NT2/D1 (cell line): ENCODE measurements around the gene AKR1C3.

Experiments used
- DNase-seq: peaks from one replicate; pipeline ENCODE4 v3.0.0-alpha.2; 2011; ENCODE audit warnings: low read depth, low spot score
- H3K27me3 ChIP-seq: 2 replicates; pipeline ENCODE4 v1.6.0; 2011; ENCODE audit warnings: mild to moderate bottlenecking; ENCODE audit not compliant: insufficient read length, insufficient read depth
- H3K36me3 ChIP-seq: 2 replicates; pipeline ENCODE4 v1.6.1; 2011; ENCODE audit warnings: mild to moderate bottlenecking, low read length, mixed read lengths; ENCODE audit not compliant: insufficient read depth, insufficient read length
- H3K4me1 ChIP-seq: 2 replicates; pipeline ENCODE4 v1.5.1; 2011; ENCODE audit not compliant: insufficient read depth, insufficient read length
- H3K4me3 ChIP-seq: 2 replicates; pipeline ENCODE4 v1.5.1; 2011; ENCODE audit warnings: low read depth; ENCODE audit not compliant: insufficient read length
- H3K9ac ChIP-seq: 2 replicates; pipeline ENCODE4 v1.6.0; 2011; ENCODE audit warnings: low read depth; ENCODE audit not compliant: insufficient read length
- H3K9me3 ChIP-seq: 2 replicates; pipeline ENCODE4 v1.5.1; 2011; ENCODE audit warnings: mild to moderate bottlenecking, low read length; ENCODE audit not compliant: insufficient read depth
- SUZ12 ChIP-seq: IDR thresholded peaks from 2 replicates; pipeline ENCODE4 v1.6.1; 2011; ENCODE audit not compliant: insufficient read length, insufficient read depth; ENCODE audit errors: extremely low read depth
- YY1 ChIP-seq: IDR thresholded peaks from 2 replicates; pipeline ENCODE4 v1.6.1; 2011; ENCODE audit not compliant: insufficient read length, insufficient read depth
- ZNF274 ChIP-seq: IDR thresholded peaks from 2 replicates; pipeline ENCODE4 v1.6.1; 2011; ENCODE audit warnings: mild to moderate bottlenecking, low read depth, low read length

AKR1C3 gene

GRCh38 chr10:5064656-5065055, 29.6 kb upstream of the AKR1C3 start:
- Histone ChIP-seq H3K4me1 (no peaks in the 10 kb centered on the region), H3K36me3 (no peaks in the 10 kb centered on the region)
- DNase-seq = no peak

DNA sequence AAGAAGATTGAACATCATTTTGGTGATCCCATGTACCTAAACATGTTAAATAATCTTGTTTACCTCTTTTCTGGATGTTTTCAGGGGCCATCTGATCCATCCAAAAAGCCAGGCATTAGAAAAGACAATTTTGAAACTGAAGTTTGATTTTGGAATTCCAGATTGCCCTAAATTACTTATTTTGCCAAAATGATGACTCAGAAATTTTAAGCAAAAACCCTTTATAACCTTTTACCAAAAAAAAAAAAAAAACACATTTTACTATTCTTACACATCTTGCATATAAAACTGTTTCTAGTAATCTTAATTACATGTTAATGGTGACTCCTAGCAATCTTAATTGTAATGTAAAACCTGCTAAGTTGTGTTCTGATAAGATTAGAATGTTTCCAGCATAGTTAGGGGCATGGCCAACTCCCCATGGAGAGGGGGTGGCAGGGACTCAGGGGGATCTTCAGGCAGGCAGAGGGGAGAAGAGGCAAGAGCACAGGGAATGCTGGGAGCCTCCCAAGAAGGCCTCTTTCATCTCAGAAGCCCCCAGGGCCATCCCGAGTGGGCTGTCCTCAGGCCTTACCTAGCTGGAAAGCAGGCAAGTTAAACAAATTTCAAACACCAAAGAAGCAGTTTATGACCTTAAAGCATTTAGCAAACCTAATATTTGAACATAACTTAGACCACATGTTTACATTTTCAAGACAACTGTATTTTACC, 25.8 kb upstream of the AKR1C3 start:
- DNase-seq = no peak
- H3K27me3 ChIP-seq = no peaks in the 10 kb centered on the region
- no peak for TF ChIP-seq YY1
- no peak for TF ChIP-seq SUZ12
- TF ChIP-seq ZNF274 = no peak
- no peak overlapping the region for H3K4me3 ChIP-seq
- peaks cover 10% of the 10 kb centered on the region; the same call in 1 of the 2 replicates for H3K9me3 ChIP-seq
- H3K4me1 ChIP-seq = no peaks in the 10 kb centered on the region
- H3K36me3 ChIP-seq = no peaks in the 10 kb centered on the region
- no peak overlapping the region for H3K9ac ChIP-seq

More at GRCh38 chr10:5064656-5065055, 29.6 kb upstream of the AKR1C3 start:
- H3K27me3 ChIP-seq = no peaks in the 10 kb centered on the region
- no peak for TF ChIP-seq YY1
- TF ChIP-seq SUZ12 = no peak
- no peak for TF ChIP-seq ZNF274
- no peak overlapping the region for H3K4me3 ChIP-seq
- peaks cover 6% of the 10 kb centered on the region; the same call in 1 of the 2 replicates for H3K9me3 ChIP-seq
- H3K9ac ChIP-seq = no peak overlapping the region

GRCh38 chr10:5070648-5071410, 23.4 kb upstream of the AKR1C3 start:
- H3K4me3 ChIP-seq = no peak overlapping the region
- H3K9ac ChIP-seq = no peak overlapping the region
- no peaks in the 10 kb centered on the region for H3K4me1 ChIP-seq
- H3K9me3 ChIP-seq = peaks cover 10% of the 10 kb centered on the region; the same call in 1 of the 2 replicates
- TF ChIP-seq YY1 (no peak), SUZ12 (no peak), ZNF274 (no peak)
- H3K36me3 ChIP-seq = no peaks in the 10 kb centered on the region
- no peak for DNase-seq
- no peaks in the 10 kb centered on the region for H3K27me3 ChIP-seq

DNA sequence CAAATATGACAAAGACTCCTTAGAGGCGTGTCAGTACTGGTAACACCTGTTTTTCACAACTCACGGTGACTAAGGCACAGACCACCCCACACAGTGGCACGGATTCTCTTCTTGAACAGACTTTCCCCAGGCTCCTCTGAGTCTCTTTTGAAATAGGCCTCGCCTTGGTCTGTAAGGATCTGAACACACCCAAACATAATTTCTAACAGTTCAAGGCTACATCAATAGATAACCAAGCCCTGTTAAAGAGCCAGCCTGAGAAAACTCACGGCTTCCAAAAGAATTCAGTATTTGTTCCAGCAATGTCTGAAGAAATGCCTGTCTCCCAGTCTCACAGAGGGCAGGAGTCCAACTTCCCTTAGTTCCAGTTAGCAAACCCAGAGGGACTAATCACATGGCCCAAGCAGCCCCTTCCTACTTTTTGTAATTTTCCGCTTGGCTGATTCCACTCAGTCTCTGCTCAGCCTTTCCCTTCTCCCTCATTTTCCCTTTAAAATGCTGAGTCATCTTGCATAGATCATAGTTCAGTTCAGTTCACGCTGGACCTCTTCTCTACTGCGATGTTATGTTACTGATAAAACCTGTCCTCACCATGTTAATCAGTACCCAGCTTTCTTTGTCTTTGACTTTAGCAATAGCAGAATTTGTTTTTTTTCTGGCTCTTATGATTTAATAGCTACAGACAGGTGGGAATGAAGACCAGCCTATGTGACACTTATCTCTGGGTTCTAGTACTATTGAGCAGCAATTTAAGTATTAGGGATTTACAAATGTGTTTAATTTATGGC, 22.6 kb upstream of the AKR1C3 start:
- TF ChIP-seq SUZ12 (no peak), YY1 (no peak), ZNF274 (no peak)
- H3K4me3 ChIP-seq = no peak overlapping the region

DNA sequence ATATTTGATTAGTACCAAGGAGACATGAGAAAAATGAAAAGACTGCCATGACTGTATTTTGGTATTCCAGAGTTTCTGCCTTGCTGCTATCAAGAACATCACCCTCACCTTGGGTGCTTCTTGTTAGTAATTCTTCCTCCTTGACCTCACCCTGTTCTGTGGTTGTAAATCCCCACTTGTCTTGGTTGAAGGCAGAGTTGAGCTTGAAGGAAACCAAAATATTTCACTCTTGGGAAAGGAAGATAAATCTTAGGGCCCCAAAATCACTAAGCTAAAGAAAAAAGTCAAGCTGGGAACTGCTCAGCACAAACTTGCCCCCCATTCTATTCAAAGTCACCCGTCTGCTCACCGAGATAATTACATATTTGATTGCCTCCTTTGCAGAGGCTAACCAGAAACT, 20.6 kb upstream of the AKR1C3 start:
- H3K27me3 ChIP-seq = no peaks in the 10 kb centered on the region
- no peak overlapping the region for H3K9ac ChIP-seq
- H3K36me3 ChIP-seq = no peaks in the 10 kb centered on the region
- no peak for DNase-seq
- H3K4me1 ChIP-seq = no peaks in the 10 kb centered on the region
- no peak overlapping the region for H3K4me3 ChIP-seq
- peaks cover 10% of the 10 kb centered on the region; the same call in 1 of the 2 replicates for H3K9me3 ChIP-seq
- no peak for TF ChIP-seq YY1
- TF ChIP-seq SUZ12 = no peak
- no peak for TF ChIP-seq ZNF274

More for the DNA sequence above, 22.6 kb upstream of the AKR1C3 start:
- no peak for DNase-seq
- Histone ChIP-seq H3K27me3 (no peaks in the 10 kb centered on the region), H3K9me3 (peaks cover 10% of the 10 kb centered on the region; the same call in 1 of the 2 replicates), H3K4me1 (no peaks in the 10 kb centered on the region), H3K36me3 (no peaks in the 10 kb centered on the region), H3K9ac (no peak overlapping the region)

- no peak for DNase-seq
- TF ChIP-seq YY1 = no peak
- TF ChIP-seq SUZ12 = no peak
- no peak for TF ChIP-seq ZNF274
- Histone ChIP-seq H3K9ac (no peak overlapping the region), H3K4me3 (no peak overlapping the region), H3K9me3 (no peaks in the 10 kb centered on the region), H3K36me3 (no peaks in the 10 kb centered on the region), H3K4me1 (no peaks in the 10 kb centered on the region), H3K27me3 (no peaks in the 10 kb centered on the region)
Observed at GRCh38 chr10:5076615-5077014, 17.6 kb upstream of the AKR1C3 start.
